Suppressor macrophage (primary cell): ENCODE measurements around the gene TMEM260.
A peak's percentile ranks its signal among the peaks of the same experiment; 100 is the strongest.
"Not testable (repeated sequence)": the region's sequence is repeated elsewhere in the genome, so short reads cannot be mapped to it uniquely, and the experiment has no call there.

Source experiments
- DNase-seq, 4 experiments: peaks; one replicate each; pipeline ENCODE4 v3.0.0-alpha.2; 2020 to 2022

The TMEM260 gene

GRCh38 chr14:56603648-56604047 is 24.1 kb downstream of the TMEM260 start:
- DNase-seq = no peak

- DNase-seq = no peak
Observed at GRCh38 chr14:56608689-56609088, 29.1 kb downstream of the TMEM260 start.

DNA sequence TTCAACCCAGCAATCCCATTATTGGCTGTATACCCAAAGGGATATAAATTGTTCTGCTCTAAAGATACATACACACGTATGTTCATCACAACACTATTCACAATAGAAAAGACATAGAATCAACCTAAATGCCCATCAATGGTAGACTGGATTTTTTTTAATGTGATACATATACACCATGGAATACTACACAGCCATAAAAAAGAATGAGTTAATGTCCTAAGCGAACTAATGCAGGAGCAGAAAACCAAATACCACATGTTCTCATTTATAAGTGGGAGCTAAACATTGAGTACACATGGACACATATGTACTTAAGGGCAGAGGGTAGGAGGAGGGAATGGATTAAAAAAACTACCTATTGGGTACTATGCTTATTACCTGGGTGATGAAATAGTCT is 32.1 kb downstream of the TMEM260 start:
- not testable (repeated sequence) for DNase-seq

GRCh38 chr14:56617084-56617483 is 37.5 kb downstream of the TMEM260 start:
- no peak for DNase-seq

DNA sequence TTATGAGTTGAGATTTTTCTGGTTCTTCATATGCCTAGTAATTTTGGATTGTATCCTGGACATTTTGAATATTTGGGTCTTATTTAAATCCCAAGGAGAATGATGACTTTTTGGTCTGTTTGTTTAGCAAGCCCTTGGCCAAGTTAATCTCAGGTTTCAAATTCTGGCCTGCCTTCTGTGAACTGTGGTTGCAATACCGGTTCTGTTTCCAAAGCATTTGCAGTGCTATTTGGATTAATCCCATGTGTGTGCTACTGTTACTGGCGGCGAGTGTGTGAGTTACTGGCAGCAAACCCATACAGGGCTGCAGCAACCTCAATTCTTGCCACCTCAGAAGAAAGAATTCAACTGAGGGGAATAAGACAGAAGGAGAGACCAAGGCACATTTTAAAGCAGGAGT is 51.1 kb downstream of the TMEM260 start:
- DNase-seq = no peak

DNA sequence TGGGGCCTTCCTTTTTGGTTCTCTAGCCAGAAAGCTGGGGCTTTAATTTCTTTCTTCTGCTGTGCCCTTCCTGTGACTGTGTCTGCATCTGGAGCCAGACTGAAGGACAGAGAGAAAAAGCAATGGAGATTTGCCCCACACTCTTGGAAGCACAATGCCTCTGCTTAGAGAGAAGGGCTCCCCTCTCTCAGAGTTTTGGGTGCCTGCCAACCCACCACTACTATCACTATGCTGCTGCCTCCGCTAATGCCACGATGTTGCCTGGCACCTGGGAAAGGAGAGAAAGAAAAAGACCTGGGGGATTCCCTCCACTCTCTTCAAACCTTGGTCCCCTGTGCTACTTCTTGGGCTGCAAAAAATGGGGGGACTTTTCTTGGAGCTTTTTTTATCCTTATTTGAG is 52.6 kb downstream of the TMEM260 start:
- DNase-seq = no peak

DNA sequence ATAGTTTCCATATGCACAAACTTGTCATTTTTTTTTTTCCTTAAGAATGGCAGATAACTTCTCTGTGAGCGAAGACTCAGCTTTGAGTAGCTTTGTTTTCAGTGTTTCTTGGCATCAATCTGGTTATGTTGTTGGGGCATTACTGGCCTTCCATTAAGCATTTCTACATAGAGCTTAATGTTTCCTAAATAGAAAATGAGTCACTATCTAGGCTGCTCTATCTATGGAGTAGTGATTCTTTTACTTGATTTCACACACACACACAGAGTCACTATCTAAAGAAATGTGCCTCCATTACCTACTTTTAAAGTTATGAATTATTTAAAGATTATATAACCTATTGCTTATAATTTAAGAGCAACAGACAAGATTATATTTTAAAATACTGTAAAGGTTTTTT is 53.9 kb downstream of the TMEM260 start:
- DNase-seq = no peak

DNA sequence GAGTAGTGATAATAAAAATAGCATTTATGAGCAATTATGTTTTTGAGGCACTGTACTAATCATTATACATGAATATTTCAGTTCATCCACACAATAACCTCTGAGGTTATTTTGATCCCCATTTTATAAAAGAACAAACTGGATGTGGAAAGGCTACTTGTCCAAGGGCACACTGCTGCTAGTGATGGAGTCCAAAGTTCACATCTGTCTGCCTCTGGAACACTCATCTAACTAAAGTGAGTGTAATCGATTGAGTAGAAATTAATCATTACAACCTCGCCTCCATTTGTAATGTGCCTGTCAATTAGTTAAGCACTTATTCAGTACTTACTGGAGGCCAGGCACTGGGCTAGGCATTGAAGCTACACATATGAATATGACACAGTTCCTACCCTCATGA is 55.4 kb downstream of the TMEM260 start:
- DNase-seq = no peak

GRCh38 chr14:56647493-56647892 is 67.9 kb downstream of the TMEM260 start:
- no peak for DNase-seq

- DNase-seq = no peak
Observed at GRCh38 chr14:56648508-56649301, 69.1 kb downstream of the TMEM260 start.

GRCh38 chr14:56649382-56649781 is 69.8 kb downstream of the TMEM260 start:
- DNase-seq = no peak

DNA sequence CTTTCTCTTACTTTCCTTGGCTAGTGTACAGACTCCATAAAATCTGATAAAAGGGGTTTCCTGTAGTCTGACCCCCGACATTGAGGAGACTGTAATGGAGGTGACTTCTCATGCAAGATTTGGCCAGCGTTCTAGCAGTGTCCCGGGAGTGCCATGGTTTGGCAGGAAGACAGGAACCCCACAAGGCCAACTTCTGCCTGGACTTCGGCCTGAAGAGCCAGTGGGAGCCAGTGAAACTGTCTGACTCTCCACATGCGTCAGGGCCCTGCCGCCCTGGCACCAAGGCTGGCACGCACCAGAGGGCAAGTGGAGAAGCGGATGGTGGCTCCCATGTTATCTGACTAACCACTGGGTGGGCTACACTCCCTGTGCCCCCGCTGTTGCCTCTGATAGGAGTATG is 70.5 kb downstream of the TMEM260 start:
- DNase-seq = no peak

DNA sequence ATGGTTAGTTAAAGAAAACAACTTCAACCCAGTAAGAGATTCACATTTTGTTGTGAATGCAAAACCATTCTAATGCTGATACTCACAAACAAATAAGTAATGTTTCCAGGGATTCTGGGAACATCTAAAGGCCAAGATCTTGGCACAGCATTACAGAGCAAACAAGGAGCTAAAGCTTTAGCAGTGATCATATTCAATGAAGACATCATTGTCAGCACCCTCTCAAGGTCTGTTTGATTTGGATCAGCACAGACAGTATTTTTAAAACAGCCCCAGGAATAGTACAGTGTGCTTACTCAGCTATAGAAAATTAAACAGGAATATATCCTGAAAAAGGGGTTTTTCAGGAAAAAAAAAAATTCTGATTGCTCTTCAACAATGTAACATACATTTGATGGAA is 71.4 kb downstream of the TMEM260 start:
- no peak for DNase-seq

- DNase-seq = no peak
Observed at GRCh38 chr14:56657604-56658003, 78.0 kb downstream of the TMEM260 start.

GRCh38 chr14:56659378-56659777 is 79.8 kb downstream of the TMEM260 start:
- DNase-seq = no peak

GRCh38 chr14:56659964-56660551 is 80.5 kb downstream of the TMEM260 start:
- peak in 3 of 4 experiments; percentile 5 to 26 (median 15) for DNase-seq

DNA sequence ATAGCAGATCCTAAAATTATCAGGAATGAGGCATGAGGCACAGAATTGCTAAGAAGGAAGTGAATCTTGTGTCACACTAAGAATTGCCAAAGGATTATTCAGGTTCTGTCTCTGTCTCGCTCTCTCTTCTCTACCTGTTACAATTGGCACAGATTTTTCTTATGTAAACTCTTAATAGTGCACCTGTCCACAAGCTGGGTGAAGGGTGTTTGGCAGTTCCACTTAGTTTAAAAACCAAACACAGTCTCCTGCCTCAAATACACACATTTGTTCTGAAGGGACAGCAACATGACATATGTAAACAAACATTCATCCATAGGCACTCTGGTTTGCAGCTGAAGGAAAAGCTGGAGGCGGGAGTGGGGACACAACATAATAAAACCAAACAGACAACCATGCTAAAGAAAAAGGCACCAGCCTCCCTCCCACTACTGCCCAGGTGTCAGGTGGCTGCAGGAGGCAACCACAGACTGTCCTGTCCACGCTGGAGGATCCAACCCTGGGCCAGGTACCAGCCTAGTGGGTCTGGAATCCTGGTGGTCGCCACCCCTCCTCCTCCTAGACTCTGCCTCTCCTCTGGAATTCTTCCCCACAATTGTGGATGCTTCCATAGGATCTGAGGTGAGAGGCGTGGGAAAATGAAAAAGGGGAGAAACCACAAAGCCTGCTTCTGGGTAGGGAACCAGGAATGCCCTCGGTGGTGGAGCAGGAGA is 81.2 kb downstream of the TMEM260 start:
- no peak for DNase-seq

DNA sequence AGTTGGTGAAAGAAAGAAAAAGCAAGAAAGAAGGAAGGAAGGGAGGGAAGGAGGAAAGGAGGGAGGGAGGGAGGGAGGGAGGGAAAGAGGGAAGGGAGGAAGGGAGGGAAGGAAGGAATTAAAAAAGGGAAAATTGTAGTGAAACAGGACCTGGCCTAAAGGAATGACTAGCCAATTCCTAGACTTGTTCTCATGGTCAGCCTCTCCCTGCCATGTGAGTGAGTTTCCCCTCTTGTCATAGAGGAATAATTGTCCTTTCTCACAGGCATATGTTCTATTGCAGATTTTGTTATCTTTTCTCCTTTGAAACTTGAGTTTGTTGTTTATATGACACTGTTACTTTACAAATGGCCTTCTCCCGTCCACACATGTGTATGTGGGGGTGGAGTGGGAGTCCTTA is 81.9 kb downstream of the TMEM260 start:
- DNase-seq = no peak

- no peak for DNase-seq
Observed at GRCh38 chr14:56664811-56665421, 85.3 kb downstream of the TMEM260 start.

- DNase-seq = no peak
Observed at GRCh38 chr14:56666294-56666693, 86.7 kb downstream of the TMEM260 start.

DNA sequence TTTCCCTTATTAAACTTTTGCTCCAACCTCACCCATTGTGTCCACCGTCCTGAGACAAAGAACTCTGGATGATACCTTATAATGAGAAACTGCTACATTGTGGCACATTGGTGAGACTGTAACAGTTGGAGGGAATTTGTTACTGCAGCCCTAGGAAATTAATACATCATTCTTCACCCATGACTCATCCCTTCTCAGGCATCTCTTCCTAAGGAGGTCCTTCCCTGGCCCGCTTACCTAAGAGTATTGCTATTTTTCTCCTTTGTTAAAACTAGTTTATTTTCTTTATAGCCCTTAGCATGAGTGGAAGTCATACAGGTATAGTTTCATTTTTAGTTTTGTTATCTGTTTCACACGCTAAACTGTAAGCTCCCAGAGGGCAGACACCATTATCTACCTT is 87.1 kb downstream of the TMEM260 start:
- DNase-seq = no peak

DNA sequence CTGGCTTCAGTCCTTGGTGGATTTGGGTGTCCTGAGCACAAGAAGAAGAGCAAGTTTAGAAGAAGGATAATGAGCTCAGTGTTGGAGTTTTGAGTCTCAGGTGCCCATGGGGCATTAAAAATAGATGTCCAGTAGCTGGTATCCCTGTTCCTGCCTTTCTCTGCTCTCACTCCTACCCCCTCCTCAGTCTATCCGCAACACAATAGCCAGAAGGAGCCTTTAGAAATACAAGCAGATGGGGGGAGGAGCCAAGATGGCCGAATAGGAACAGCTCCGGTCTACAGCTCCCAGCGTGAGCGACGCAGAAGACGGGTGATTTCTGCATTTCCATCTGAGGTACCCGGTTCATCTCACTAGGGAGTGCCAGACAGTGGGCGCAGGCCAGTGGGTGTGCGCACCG is 87.7 kb downstream of the TMEM260 start:
- DNase-seq = not testable (repeated sequence)

DNA sequence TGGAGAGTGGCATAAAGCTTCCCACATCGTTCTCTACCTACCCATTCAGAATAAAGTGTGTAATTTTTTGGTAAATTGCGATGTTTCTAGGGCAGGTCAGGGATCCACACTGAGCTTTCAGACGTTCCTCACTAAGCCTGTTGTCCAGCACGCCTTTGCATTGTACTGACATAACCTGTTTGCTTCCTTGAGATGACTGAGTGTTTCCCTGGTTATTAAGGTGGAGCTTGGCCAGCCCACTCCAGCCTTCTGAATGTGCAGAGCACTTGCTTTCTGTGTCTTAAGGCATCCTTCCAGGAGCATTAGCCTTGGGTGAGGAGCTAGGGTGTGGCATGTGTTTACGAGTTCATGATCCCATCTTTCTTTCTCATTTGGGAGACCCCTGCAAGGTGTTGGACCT is 96.4 kb downstream of the TMEM260 start:
- no peak for DNase-seq
